Nephron progenitor cell (in vitro differentiated cells): ENCODE measurements around the gene CCDC63.

Experiments used
- DNase-seq: peaks from one replicate; pipeline ENCODE4 v3.0.0; 2021
- H3K27ac Mint-ChIP-seq: 2 replicates; pipeline ENCODE4 v1.8.0; 2021; ENCODE audit warnings: mild to moderate bottlenecking, moderate library complexity, mixed read lengths
- H3K27me3 Mint-ChIP-seq: 2 replicates; pipeline ENCODE4 v1.8.0; 2021; ENCODE audit warnings: mild to moderate bottlenecking, low read depth, mixed read lengths; ENCODE audit not compliant: poor library complexity
- H3K36me3 Mint-ChIP-seq: 2 replicates; pipeline ENCODE4 v1.8.0; 2021; ENCODE audit warnings: low read depth, mixed read lengths
- H3K4me1 Mint-ChIP-seq: 2 replicates; pipeline ENCODE4 v1.8.0; 2021; ENCODE audit warnings: mixed read lengths
- H3K4me3 Mint-ChIP-seq: 2 replicates; pipeline ENCODE4 v1.8.0; 2021; ENCODE audit warnings: mild to moderate bottlenecking, moderate library complexity, mixed read lengths
- H3K9me3 Mint-ChIP-seq: 2 replicates; pipeline ENCODE4 v1.8.0; 2021; ENCODE audit warnings: mild to moderate bottlenecking, moderate library complexity, mixed read lengths
- CTCF ChIP-seq: fragments of 200-600 bp; sonication (generic); IDR thresholded peaks from 2 replicates; pipeline ENCODE4 v1.5.0; 2021; ENCODE audit warnings: antibody characterized with exemption

CCDC63 gene

DNA sequence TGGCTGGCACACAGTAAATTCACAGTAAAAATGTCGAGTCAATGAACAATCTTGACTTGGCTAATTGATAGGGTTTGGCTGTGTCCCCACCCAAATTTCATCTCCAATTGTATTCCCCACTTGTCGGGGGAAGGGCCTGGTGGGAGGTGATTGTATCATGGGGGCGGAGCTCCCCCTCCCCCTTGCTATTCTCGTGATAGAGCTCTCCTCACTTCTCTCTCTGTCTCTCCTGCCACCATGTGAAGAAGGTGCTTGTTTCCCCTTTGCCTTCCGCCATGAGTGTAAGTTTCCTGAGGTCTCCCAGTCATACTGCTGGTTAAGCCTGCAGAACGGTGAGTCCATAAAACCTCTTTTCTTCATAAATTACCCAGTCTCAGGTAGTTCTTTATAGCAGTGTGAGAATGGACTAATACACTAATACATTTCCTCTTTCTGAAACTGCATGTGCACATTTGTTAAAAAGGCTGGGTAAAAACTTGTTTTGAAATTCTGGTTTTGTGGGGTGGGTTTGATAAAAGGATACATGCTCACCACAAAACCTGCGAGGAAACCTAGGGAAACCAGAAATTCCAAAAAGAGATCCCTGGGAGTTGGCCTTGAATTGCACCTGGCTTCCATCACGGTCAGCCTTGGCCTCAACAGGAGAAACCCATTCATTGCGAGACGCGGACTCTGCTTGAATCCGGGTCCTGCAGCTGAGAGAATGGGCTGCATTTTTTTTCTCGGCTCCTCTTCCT, 89.7 kb downstream of the CCDC63 start:
- H3K27me3 Mint-ChIP-seq, result peaks cover 48% of the 10 kb centered on the region
- H3K9me3 Mint-ChIP-seq, result no peaks in the 10 kb centered on the region
- no peak overlapping the region for H3K4me3 Mint-ChIP-seq
- DNase-seq, result no peak
- no peaks in the 10 kb centered on the region for H3K36me3 Mint-ChIP-seq
- no peak for TF ChIP-seq CTCF
- peaks cover 7% of the 10 kb centered on the region for H3K4me1 Mint-ChIP-seq
- H3K27ac Mint-ChIP-seq, result no peak overlapping the region

DNA sequence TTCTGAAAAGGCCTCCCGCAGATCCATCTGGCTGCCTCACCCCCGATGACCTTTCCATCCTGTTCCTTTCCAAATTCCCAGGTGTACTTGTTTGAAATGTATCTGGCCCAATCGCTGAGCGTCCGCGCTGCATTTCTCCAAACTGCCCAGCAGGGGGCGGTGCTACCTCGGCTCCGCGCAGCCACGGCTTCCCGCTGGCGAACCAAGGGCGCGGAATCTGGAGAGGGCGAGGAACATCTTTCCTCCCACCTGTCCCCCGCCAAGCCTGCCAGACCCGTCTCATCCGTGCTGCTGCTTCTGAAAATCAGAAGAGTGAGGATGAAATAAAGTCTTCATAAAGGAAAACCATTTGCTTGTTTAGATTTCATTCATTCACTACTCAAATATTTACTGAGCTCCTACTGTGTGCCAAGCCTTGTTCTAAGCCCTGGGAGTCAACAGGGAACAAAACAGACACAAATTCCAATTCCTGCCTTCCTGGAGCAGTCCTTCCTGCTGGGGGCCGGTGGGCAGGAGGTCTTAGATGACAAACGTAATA, 90.4 kb downstream of the CCDC63 start:
- H3K27ac Mint-ChIP-seq, result no peak overlapping the region
- H3K27me3 Mint-ChIP-seq, result peaks cover 49% of the 10 kb centered on the region
- H3K9me3 Mint-ChIP-seq, result no peaks in the 10 kb centered on the region
- peak; percentile 95 for TF ChIP-seq CTCF
- peak; percentile 81 for DNase-seq
- no peak overlapping the region for H3K4me3 Mint-ChIP-seq
- no peaks in the 10 kb centered on the region for H3K36me3 Mint-ChIP-seq
- peaks cover 7% of the 10 kb centered on the region for H3K4me1 Mint-ChIP-seq

GRCh38 chr12:110940296-110940695, 93.5 kb downstream of the CCDC63 start:
- no peaks in the 10 kb centered on the region for H3K36me3 Mint-ChIP-seq

GRCh38 chr12:110940933-110941332, 94.1 kb downstream of the CCDC63 start:
- Mint-ChIP-seq H3K27ac (no peak overlapping the region), H3K27me3 (peaks cover 38% of the 10 kb centered on the region), H3K4me3 (no peak overlapping the region), H3K36me3 (no peaks in the 10 kb centered on the region), H3K9me3 (peaks cover 6% of the 10 kb centered on the region), H3K4me1 (peaks cover 7% of the 10 kb centered on the region)
- DNase-seq, result no peak
- no peak for TF ChIP-seq CTCF

More at GRCh38 chr12:110940296-110940695, 93.5 kb downstream of the CCDC63 start:
- no peak for DNase-seq
- Mint-ChIP-seq H3K4me3 (no peak overlapping the region), H3K27ac (no peak overlapping the region), H3K27me3 (peaks cover 40% of the 10 kb centered on the region), H3K4me1 (peaks cover 7% of the 10 kb centered on the region), H3K9me3 (no peaks in the 10 kb centered on the region)
- no peak for TF ChIP-seq CTCF

- peaks cover 10% of the 10 kb centered on the region for H3K9me3 Mint-ChIP-seq
- H3K27me3 Mint-ChIP-seq, result peaks cover 33% of the 10 kb centered on the region
- H3K4me1 Mint-ChIP-seq, result peaks cover 7% of the 10 kb centered on the region
- H3K4me3 Mint-ChIP-seq, result no peak overlapping the region
- no peak for TF ChIP-seq CTCF
- H3K36me3 Mint-ChIP-seq, result no peaks in the 10 kb centered on the region
- DNase-seq, result no peak
- H3K27ac Mint-ChIP-seq, result no peak overlapping the region
These were observed 94.6 kb downstream of the CCDC63 start for GRCh38 chr12:110941391-110941790.

DNA sequence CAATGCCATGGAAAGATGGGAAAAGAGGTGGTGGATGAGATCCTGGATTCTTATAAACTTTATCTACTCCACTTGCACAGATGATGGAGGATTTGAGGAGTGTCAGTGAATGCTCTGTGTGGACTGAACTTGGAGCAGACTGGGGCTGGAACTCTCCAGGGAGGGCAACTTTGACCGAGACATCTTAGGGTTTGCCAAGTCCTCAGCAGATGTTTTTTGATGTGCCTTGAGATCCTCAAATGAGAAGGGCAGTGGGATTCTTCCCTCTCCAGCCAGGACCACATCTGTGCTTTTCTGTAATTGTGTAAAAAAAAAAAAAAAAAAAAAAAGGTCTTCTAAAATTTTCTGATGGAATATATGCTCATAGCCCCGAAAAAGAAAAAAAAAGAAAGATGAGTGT, 96.6 kb downstream of the CCDC63 start:
- H3K4me1 Mint-ChIP-seq, result no peaks in the 10 kb centered on the region
- H3K4me3 Mint-ChIP-seq, result no peak overlapping the region
- no peak for DNase-seq
- no peak overlapping the region for H3K27ac Mint-ChIP-seq
- H3K36me3 Mint-ChIP-seq, result no peaks in the 10 kb centered on the region
- peaks cover 21% of the 10 kb centered on the region for H3K27me3 Mint-ChIP-seq
- peaks cover 30% of the 10 kb centered on the region for H3K9me3 Mint-ChIP-seq
- no peak for TF ChIP-seq CTCF
